Fibroblast of pulmonary artery (primary cell): Measurements from ENCODE around the gene KLK6.
A peak's percentile ranks its signal among the peaks of the same experiment; 100 is the strongest.

Experiments
- DNase-seq: peaks from one replicate; pipeline ENCODE4 v3.0.0-alpha.2; 2010; ENCODE audit warnings: low read depth
- H3K4me3 ChIP-seq: replicated peaks from 2 replicates; pipeline ENCODE4 v1.5.1; 2011; ENCODE audit warnings: low read depth, mild to moderate bottlenecking, control low read depth, low read length, moderate library complexity
- TF ChIP-seq, protein P1 (sequence below): IDR thresholded peaks from 2 replicates; pipeline ENCODE4 v1.5.1; 2011; ENCODE audit warnings: mild to moderate bottlenecking, control low read depth, low read length, inconsistent platforms; ENCODE audit errors: missing control alignments

KLK6 gene

DNA sequence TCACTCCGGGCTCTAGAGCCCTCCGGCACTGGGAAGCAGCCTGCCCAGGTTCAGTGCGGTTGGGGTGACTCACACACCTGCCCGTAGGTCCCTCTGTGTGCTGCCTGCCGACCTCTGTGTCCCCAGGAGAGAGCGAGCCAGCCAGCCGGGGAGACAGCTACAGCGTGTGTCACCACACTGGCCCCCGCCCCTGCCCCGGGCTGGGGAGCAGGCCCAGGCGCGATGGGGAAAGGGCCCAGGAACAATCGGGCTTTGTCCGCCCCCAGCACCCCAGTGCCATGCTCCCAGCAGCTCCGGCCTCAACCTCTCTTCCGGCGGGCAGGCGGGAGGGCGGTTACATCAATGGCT, at the start of gene KLK6:
Gene KLK6, minus strand, starts transcription at position 179 of the 348 bp plus-strand sequence. CDS start 1,487 bp downstream, outside the sequence.
- DNase-seq = no peak
- no peak within 1 kb of the TSS for H3K4me3 ChIP-seq

DNA sequence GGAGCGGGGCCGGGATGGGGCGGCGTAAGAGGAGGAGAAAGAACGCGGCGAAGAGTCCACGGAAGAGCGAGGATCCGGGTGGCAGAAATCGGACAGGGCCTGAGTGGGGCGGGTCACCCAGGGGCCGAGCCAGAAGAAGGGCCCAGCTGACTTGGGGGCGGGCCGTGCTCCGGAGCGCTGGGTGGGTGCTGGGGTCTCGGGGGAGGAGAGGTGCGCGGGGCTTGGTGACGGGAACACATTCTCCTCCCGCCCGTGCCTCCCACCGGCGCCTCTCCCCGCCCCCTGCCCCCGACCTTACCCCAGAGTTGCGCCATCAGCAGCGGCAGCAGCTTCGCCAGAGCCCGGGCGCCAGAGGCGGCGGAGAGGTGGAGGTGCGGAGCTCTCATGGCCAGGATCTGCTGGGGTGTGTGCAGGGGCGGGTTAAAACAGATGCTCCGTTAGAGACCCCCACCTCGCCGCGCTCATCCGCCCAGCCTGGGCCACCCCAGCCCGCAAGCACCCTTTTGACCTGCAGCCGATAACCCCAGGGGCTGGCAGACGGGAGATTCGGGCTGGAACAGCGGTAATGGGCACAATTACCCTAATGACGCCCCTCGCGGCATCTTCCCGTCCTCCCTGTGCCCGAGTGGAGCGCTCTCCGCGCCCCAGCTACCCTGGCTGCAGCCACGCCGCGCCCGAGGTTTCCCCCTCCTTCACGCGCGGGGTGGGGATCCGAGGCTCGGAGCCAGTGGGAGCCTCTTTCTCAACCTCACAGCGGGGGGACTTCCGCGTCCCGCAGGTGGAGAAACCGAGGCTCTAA, 49.6 kb upstream of the KLK6 start:
- TF ChIP-seq, protein P1, sequence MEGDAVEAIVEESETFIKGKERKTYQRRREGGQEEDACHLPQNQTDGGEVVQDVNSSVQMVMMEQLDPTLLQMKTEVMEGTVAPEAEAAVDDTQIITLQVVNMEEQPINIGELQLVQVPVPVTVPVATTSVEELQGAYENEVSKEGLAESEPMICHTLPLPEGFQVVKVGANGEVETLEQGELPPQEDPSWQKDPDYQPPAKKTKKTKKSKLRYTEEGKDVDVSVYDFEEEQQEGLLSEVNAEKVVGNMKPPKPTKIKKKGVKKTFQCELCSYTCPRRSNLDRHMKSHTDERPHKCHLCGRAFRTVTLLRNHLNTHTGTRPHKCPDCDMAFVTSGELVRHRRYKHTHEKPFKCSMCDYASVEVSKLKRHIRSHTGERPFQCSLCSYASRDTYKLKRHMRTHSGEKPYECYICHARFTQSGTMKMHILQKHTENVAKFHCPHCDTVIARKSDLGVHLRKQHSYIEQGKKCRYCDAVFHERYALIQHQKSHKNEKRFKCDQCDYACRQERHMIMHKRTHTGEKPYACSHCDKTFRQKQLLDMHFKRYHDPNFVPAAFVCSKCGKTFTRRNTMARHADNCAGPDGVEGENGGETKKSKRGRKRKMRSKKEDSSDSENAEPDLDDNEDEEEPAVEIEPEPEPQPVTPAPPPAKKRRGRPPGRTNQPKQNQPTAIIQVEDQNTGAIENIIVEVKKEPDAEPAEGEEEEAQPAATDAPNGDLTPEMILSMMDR = no peak
- DNase-seq = peak; percentile 6
- peak overlapping the region; percentile 32 for H3K4me3 ChIP-seq

More for the DNA sequence above, at the start of gene KLK6:
- TF ChIP-seq, protein P1 = no peak

DNA sequence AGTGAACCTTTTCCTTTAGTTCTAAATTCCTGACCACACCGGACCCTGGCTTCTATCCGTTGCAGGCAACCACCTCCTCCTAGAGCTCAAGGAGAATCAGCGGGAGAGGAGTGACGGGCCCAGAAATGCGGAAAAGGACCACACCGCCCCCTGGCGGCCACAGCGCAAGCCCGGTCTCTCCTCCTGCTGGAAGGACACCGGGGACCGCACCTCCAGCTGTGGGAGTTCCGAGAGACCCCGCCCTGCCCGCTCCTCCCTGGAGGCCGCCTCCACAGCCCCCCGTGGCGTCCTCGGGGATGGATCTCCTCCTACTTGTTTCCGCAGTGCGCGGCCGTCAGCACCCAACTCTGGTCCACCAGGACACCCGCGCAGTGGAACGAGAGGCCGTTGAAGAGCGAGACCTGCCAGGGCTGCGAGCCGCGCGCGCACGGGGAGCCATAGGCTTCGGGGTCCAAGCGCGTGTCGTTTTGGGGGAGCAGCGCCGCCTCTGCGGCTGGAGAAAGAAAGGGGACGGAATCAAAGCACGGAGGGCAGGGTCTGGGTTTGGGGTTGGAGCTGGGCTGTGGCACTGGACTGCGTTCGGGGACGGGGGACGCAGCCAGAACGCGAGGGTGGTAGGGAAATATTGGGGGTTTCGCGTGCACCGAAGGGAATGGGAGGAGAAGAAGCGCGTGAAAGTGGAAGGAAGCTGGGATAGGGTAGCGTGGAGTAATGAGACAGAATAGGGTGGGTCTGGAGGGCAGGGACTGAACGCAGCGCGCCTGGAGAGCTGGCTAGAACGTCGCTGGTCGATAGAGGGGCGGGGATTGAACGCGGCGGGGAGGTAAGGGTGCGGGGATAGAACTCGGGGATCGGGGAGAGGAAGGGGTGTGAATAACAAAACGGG, 47.6 kb upstream of the KLK6 start:
- H3K4me3 ChIP-seq = no peak overlapping the region
- DNase-seq = peak; percentile 57
- TF ChIP-seq, protein P1 = peak; percentile 66

DNA sequence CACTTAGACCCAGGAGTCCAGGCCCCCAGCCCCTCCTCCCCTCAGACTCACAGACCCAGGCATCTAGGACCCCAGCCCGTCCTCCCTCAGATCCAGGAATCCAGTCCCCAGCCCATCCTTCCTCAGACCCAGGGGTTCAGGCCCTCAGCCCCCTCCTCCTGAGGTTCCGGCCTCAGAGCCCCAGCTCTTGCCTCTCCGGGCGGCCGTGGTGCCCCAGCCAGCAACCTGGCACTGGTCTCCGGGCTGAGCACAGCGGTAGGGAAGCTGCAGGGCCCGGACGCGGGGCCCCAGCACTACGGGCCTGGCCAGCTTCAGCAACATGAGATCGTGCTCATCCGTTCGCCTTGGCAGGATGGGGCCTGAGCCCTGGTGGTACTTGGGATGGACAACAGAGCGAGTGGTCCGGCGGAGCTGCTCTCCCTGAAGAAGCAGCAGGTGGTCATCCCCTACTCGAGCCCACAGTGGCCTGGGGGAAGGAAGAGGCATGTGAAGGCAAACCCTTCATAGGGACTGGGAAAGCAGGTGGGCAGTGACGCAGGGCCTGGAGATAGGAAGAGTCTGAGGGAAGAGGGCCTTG, 46.4 kb upstream of the KLK6 start:
- TF ChIP-seq, protein P1 = no peak
- H3K4me3 ChIP-seq = no peak overlapping the region
- no peak for DNase-seq

DNA sequence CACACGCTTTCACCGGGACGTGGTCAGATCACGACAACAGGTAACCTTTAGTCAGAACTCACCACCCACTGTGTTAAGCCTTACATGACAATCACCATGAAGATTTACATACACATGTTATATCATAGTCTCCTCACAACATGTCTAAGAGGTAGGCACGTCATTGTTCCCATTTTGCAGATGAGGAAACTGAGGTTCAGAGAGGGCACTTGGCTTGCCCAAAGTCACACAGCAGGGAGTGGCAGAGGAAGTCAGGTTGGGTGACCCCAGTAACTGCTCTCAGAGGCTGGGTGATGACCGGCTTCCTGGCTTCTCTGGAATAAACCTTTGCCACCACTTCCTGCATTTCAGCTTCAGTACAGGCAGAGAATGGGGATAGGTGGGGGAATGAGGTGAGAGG, 44.9 kb upstream of the KLK6 start:
- TF ChIP-seq, protein P1 = no peak
- H3K4me3 ChIP-seq = no peak overlapping the region
- DNase-seq = no peak

DNA sequence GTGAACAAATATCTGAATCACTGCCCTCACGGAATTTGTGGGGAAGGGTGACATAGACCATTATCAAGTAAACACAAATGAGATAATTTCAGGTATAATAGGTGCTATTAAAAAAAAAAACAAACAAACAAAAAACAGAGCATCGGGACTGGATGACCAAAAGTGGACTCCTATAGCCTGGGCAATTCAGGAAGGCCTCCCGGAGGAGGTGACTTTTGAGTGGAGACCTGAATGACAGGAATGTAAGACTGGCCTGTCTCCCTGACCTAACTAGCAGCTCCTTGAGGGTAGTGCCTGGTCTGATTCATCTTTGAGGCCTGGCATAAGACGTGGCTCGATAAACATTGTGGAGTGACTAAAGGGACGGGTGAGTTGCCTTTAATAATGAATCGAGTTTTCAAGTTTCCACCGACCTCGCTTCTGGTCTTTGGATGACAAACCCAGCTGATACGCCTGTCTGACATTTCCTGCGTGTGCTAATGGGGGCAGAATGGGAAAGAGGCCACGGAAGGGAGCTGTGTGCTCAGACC, 43.3 kb upstream of the KLK6 start:
- TF ChIP-seq, protein P1 = no peak
- no peak overlapping the region for H3K4me3 ChIP-seq
- DNase-seq = no peak
